HEK293 (cell line): ENCODE data around the gene C14orf132.

ENCODE experiments used
- CTCF ChIA-PET: fragments of 350-600 bp; formaldehyde crosslinking; extraction: SDS; loops from one replicate; lab custom pipeline; 2021; ENCODE audit warnings: antibody characterized with exemption; lab: Yijun Ruan, JAX
- POLR2A ChIA-PET: fragments of 300-600 bp; formaldehyde crosslinking; extraction: SDS; loops from one replicate; lab custom pipeline; 2020; ENCODE audit warnings: antibody characterized with exemption, inconsistent platforms; lab: Yijun Ruan, JAX
- H3K27ac ChIP-seq: fragments of 200-500 bp; sonication (Bioruptor generic); 2 replicates; pipeline ENCODE4 v1.5.1; 2014; ENCODE audit warnings: low read depth, low read length, control low read depth, inconsistent platforms; ENCODE audit errors: extremely low read depth
- H3K36me3 ChIP-seq, 2 experiments: fragments of 200-500 bp in 1 of 2; sonication (Bioruptor generic) in 1 of 2; 1 replicate in 1 of 2; 2 replicates in 1 of 2; pipeline ENCODE4 v1.5.1; 2014 to 2017; ENCODE audit warnings: inconsistent platforms in 2 of 2, low read length in 2 of 2; ENCODE audit not compliant: control insufficient read depth in 2 of 2, insufficient read depth in 1 of 2
- H3K4me1 ChIP-seq: fragments of 200-500 bp; sonication (Bioruptor generic); 2 replicates; pipeline ENCODE4 v1.5.1; 2014; ENCODE audit warnings: mild to moderate bottlenecking, low read length, inconsistent platforms; ENCODE audit not compliant: control insufficient read depth, insufficient read depth
- H3K4me3 ChIP-seq: 2 replicates; pipeline ENCODE4 v1.5.1; 2011; ENCODE audit warnings: low read depth, mild to moderate bottlenecking, control low read depth, low read length, moderate library complexity
- H3K9me3 ChIP-seq: fragments of 200-500 bp; sonication (Bioruptor generic); 2 replicates; pipeline ENCODE4 v1.5.1; 2014; ENCODE audit warnings: low read depth, low read length, inconsistent platforms; ENCODE audit not compliant: control insufficient read depth, insufficient read depth
- HOXA7 ChIP-seq: sonication (generic); formaldehyde crosslinking; IDR thresholded peaks from 2 replicates; pipeline ENCODE4 v1.8.1; 2022; ENCODE audit warnings: missing genetic modification reagents, borderline replicate concordance
- HOXC10 ChIP-seq: sonication (generic); formaldehyde crosslinking; IDR thresholded peaks from 2 replicates; pipeline ENCODE4 v1.8.1; 2023; ENCODE audit warnings: mild to moderate bottlenecking, missing genetic modification reagents
- KLF16 ChIP-seq: fragments of 450-650 bp; formaldehyde crosslinking; IDR thresholded peaks from 2 replicates; pipeline ENCODE4 v1.5.1; 2017; ENCODE audit warnings: missing biosample characterization, missing genetic modification characterization
- KLF7 ChIP-seq: fragments of 450-650 bp; formaldehyde crosslinking; IDR thresholded peaks from 2 replicates; pipeline ENCODE4 v1.5.1; 2016; ENCODE audit warnings: missing biosample characterization, missing genetic modification characterization, borderline replicate concordance
- MZF1 ChIP-seq: fragments of 450-650 bp; formaldehyde crosslinking; IDR thresholded peaks from 2 replicates; pipeline ENCODE4 v1.5.1; 2017; ENCODE audit warnings: missing biosample characterization, missing genetic modification characterization, borderline replicate concordance
- OVOL3 ChIP-seq: fragments of 450-650 bp; formaldehyde crosslinking; IDR thresholded peaks from 2 replicates; pipeline ENCODE4 v1.5.1; 2016; ENCODE audit warnings: missing biosample characterization, missing genetic modification characterization
- SP2 ChIP-seq: fragments of 450-650 bp; formaldehyde crosslinking; IDR thresholded peaks from 2 replicates; pipeline ENCODE4 v1.5.1; 2016; ENCODE audit warnings: missing biosample characterization, missing genetic modification characterization
- ZBTB20 ChIP-seq: fragments of 450-650 bp; formaldehyde crosslinking; IDR thresholded peaks from 2 replicates; pipeline ENCODE4 v1.5.1; 2016; ENCODE audit warnings: missing biosample characterization, missing genetic modification characterization
- ZBTB26 ChIP-seq: fragments of 450-650 bp; formaldehyde crosslinking; optimal IDR thresholded peaks from 2 replicates; pipeline ENCODE3; 2016; ENCODE audit warnings: missing biosample characterization, mild to moderate bottlenecking, missing genetic modification characterization
- ZFHX2 ChIP-seq: fragments of 450-650 bp; formaldehyde crosslinking; conservative IDR thresholded peaks from 2 replicates; pipeline ENCODE4 v1.5.1; 2016; ENCODE audit warnings: missing biosample characterization, missing genetic modification characterization
- ZNF114 ChIP-seq: fragments of 450-650 bp; formaldehyde crosslinking; IDR thresholded peaks from 2 replicates; pipeline ENCODE4 v1.5.0; 2017; ENCODE audit warnings: missing biosample characterization, missing genetic modification characterization
- ZNF132 ChIP-seq: fragments of 450-650 bp; formaldehyde crosslinking; IDR thresholded peaks from 2 replicates; pipeline ENCODE4 v1.5.1; 2017; ENCODE audit warnings: missing biosample characterization, missing genetic modification characterization, borderline replicate concordance
- ZNF133 ChIP-seq: fragments of 450-650 bp; formaldehyde crosslinking; IDR thresholded peaks from 2 replicates; pipeline ENCODE4 v1.5.1; 2016; ENCODE audit warnings: missing biosample characterization, missing genetic modification characterization
- ZNF138 ChIP-seq: fragments of 450-650 bp; formaldehyde crosslinking; IDR thresholded peaks from 2 replicates; pipeline ENCODE4 v1.5.1; 2016; ENCODE audit warnings: missing biosample characterization, missing genetic modification characterization, borderline replicate concordance
- ZNF423 ChIP-seq: fragments of 450-650 bp; formaldehyde crosslinking; IDR thresholded peaks from 2 replicates; pipeline ENCODE4 v1.5.1; 2016; ENCODE audit warnings: missing biosample characterization, missing genetic modification characterization
- ZNF530 ChIP-seq: fragments of 450-650 bp; formaldehyde crosslinking; IDR thresholded peaks from 2 replicates; pipeline ENCODE4 v1.5.1; 2016; ENCODE audit warnings: low read depth, missing biosample characterization, missing genetic modification characterization
- ZNF548 ChIP-seq: fragments of 450-650 bp; formaldehyde crosslinking; IDR thresholded peaks from 2 replicates; pipeline ENCODE4 v1.5.1; 2016; ENCODE audit warnings: missing biosample characterization, missing genetic modification characterization
- ZNF555 ChIP-seq: fragments of 450-650 bp; formaldehyde crosslinking; conservative IDR thresholded peaks from 2 replicates; pipeline ENCODE4 v1.5.1; 2017; ENCODE audit warnings: missing biosample characterization, mild to moderate bottlenecking, missing genetic modification characterization, inconsistent platforms
- ZNF76 ChIP-seq: fragments of 450-650 bp; formaldehyde crosslinking; IDR thresholded peaks from 2 replicates; pipeline ENCODE4; 2016; ENCODE audit warnings: low read depth, missing biosample characterization, missing genetic modification characterization, borderline replicate concordance
- TF ChIP-seq, protein P1 (sequence below): fragments of 450-650 bp; formaldehyde crosslinking; IDR thresholded peaks from 2 replicates; pipeline ENCODE4 v1.5.1; 2016; ENCODE audit warnings: missing biosample characterization, missing genetic modification characterization
- TF ChIP-seq, protein P2 (sequence below): sonication (generic); formaldehyde crosslinking; IDR thresholded peaks from 2 replicates; pipeline ENCODE4 v1.8.1; 2022; ENCODE audit warnings: mild to moderate bottlenecking, moderate library complexity, missing genetic modification reagents
- TF ChIP-seq, protein P3 (sequence below): fragments of 450-650 bp; formaldehyde crosslinking; IDR thresholded peaks from 2 replicates; pipeline ENCODE4 v1.5.1; 2016; ENCODE audit warnings: missing biosample characterization, missing genetic modification characterization

C14orf132 gene

GRCh38 chr14:96060186-96060933 lies 21.2 kb downstream of the C14orf132 start (continued):
- TF ChIP-seq ZNF548 (tag by site-specific recombination) (no peak), HOXC10 (CRISPR knock-in tag) (no peak), ZBTB26 (tag by site-specific recombination) (no peak), ZBTB20 (tag by site-specific recombination) (no peak)
- TF ChIP-seq, protein P1, sequence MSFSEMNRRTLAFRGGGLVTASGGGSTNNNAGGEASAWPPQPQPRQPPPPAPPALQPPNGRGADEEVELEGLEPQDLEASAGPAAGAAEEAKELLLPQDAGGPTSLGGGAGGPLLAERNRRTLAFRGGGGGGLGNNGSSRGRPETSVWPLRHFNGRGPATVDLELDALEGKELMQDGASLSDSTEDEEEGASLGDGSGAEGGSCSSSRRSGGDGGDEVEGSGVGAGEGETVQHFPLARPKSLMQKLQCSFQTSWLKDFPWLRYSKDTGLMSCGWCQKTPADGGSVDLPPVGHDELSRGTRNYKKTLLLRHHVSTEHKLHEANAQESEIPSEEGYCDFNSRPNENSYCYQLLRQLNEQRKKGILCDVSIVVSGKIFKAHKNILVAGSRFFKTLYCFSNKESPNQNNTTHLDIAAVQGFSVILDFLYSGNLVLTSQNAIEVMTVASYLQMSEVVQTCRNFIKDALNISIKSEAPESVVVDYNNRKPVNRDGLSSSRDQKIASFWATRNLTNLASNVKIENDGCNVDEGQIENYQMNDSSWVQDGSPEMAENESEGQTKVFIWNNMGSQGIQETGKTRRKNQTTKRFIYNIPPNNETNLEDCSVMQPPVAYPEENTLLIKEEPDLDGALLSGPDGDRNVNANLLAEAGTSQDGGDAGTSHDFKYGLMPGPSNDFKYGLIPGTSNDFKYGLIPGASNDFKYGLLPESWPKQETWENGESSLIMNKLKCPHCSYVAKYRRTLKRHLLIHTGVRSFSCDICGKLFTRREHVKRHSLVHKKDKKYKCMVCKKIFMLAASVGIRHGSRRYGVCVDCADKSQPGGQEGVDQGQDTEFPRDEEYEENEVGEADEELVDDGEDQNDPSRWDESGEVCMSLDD (tag by site-specific recombination) = no peak

GRCh38 chr14:96062010-96062409 lies 22.8 kb downstream of the C14orf132 start:
- no peaks in the 10 kb centered on the region for H3K4me1 ChIP-seq
- CTCF ChIA-PET = interaction anchor here (1.8 to 1.9 kb wide), 2 partner anchors 10 to 37 kb away, joined by 6 to 9 read pairs; no protein-coding TSS in a partner anchor
- no peak overlapping the region for H3K27ac ChIP-seq
- no peaks in the 10 kb centered on the region for H3K36me3 ChIP-seq
- H3K9me3 ChIP-seq = no peaks in the 10 kb centered on the region
- no peak overlapping the region for H3K4me3 ChIP-seq
- TF ChIP-seq ZNF114 (tag by site-specific recombination) (no peak), SP2 (no peak), OVOL3 (no peak), ZNF138 (tag by site-specific recombination) (no peak), ZNF423 (no peak), ZNF76 (tag by site-specific recombination) (no peak), ZNF133 (tag by site-specific recombination) (no peak), HOXA7 (CRISPR knock-in tag) (no peak), KLF16 (tag by site-specific recombination) (no peak), ZFHX2 (tag by site-specific recombination) (no peak), MZF1 (tag by site-specific recombination) (no peak), KLF7 (tag by site-specific recombination) (no peak), ZNF555 (no peak), ZNF530 (tag by site-specific recombination) (no peak), ZNF132 (no peak)
- TF ChIP-seq, protein P2, sequence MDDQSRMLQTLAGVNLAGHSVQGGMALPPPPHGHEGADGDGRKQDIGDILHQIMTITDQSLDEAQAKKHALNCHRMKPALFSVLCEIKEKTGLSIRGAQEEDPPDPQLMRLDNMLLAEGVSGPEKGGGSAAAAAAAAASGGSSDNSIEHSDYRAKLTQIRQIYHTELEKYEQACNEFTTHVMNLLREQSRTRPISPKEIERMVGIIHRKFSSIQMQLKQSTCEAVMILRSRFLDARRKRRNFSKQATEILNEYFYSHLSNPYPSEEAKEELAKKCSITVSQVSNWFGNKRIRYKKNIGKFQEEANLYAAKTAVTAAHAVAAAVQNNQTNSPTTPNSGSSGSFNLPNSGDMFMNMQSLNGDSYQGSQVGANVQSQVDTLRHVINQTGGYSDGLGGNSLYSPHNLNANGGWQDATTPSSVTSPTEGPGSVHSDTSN (CRISPR knock-in tag) = no peak
- TF ChIP-seq, protein P3, sequence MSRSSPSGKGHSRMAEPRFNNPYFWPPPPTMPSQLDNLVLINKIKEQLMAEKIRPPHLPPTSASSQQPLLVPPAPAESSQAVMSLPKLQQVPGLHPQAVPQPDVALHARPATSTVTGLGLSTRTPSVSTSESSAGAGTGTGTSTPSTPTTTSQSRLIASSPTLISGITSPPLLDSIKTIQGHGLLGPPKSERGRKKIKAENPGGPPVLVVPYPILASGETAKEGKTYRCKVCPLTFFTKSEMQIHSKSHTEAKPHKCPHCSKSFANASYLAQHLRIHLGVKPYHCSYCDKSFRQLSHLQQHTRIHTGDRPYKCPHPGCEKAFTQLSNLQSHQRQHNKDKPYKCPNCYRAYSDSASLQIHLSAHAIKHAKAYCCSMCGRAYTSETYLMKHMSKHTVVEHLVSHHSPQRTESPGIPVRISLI (tag by site-specific recombination) = no peak
- POLR2A ChIA-PET = no interaction called here
